K562 (cell line): ENCODE results near the gene DXO. TPM values are rescaled to one million over a fixed set of nuclear protein-coding genes. Genes with fewer than 3 reads are reported as not detected.

Source experiments
- ATF6 ChIP-seq: sonication (generic); formaldehyde crosslinking; IDR thresholded peaks from 2 replicates; pipeline ENCODE4 v1.4.0; 2020; ENCODE audit warnings: mild to moderate bottlenecking, missing genetic modification reagents
- CBFA2T3 ChIP-seq: fragments of 450-650 bp; IDR thresholded peaks from 2 replicates; pipeline ENCODE4 v1.6.1; 2017
- CTBP1 ChIP-seq: fragments of 450-650 bp; IDR thresholded peaks from 2 replicates; pipeline ENCODE4 v1.6.1; 2016; ENCODE audit warnings: borderline replicate concordance
- CTCF ChIP-seq, 3 experiments: IDR thresholded peaks in 2 of 3; conservative IDR thresholded peaks in 1 of 3; 2 replicates each; pipeline ENCODE4 v1.5.1; 2011 to 2012; ENCODE audit warnings: low read length in 3 of 3, mild to moderate bottlenecking in 3 of 3, control low read depth in 2 of 3, improper control_type of control experiment in 1 of 3, inconsistent platforms in 1 of 3, low read depth in 1 of 3, mixed read lengths in 1 of 3, moderate library complexity in 1 of 3; ENCODE audit not compliant: insufficient read depth in 2 of 3
- DNMT1 ChIP-seq: fragments of 450-650 bp; IDR thresholded peaks from 2 replicates; pipeline ENCODE4 v1.6.1; 2016; ENCODE audit warnings: antibody characterized with exemption, mild to moderate bottlenecking
- FOXJ2 ChIP-seq: fragments of 200-800 bp; sonication (Bioruptor generic); IDR thresholded peaks from 2 replicates; pipeline ENCODE4 v1.6.1; 2016; ENCODE audit warnings: missing genetic modification characterization, missing compliant biosample characterization
- HCFC1 ChIP-seq: IDR thresholded peaks from 2 replicates; pipeline ENCODE4 v1.6.1; 2012; ENCODE audit warnings: low read depth, low read length, improper control_type of control experiment
- HDAC1 ChIP-seq, 2 experiments: fragments of 450-650 bp; IDR thresholded peaks; 2 replicates each; pipeline ENCODE4 v1.6.1; 2016 to 2017; ENCODE audit warnings: inconsistent platforms in 1 of 2, mild to moderate bottlenecking in 1 of 2, moderate library complexity in 1 of 2
- HNRNPLL ChIP-seq: fragments of 200-400 bp; formaldehyde crosslinking; IDR thresholded peaks from 2 replicates; pipeline ENCODE4 v1.6.1; 2017; ENCODE audit warnings: low read length, low read depth, mild to moderate bottlenecking; ENCODE audit not compliant: poor library complexity, severe bottlenecking
- NR1H2 ChIP-seq: sonication (generic); formaldehyde crosslinking; IDR thresholded peaks from 2 replicates; pipeline ENCODE4 v1.4.0; 2020; ENCODE audit warnings: mild to moderate bottlenecking, missing genetic modification reagents
- PKNOX1 ChIP-seq: fragments of 450-650 bp; IDR thresholded peaks from 2 replicates; pipeline ENCODE4 v1.6.1; 2016
- POLR2AphosphoS5 ChIP-seq: IDR thresholded peaks from 2 replicates; pipeline ENCODE4 v1.6.1; 2011; ENCODE audit warnings: mild to moderate bottlenecking, low read depth, low read length, moderate library complexity; ENCODE audit not compliant: control insufficient read depth, insufficient read depth
- RUNX1 ChIP-seq: sonication (generic); IDR thresholded peaks from 2 replicates; pipeline ENCODE4 v1.6.1; 2016; ENCODE audit warnings: antibody characterized with exemption, low read depth
- SMC3 ChIP-seq: conservative IDR thresholded peaks from 2 replicates; pipeline ENCODE4 v1.6.1; 2011; ENCODE audit warnings: low read depth, low read length, improper control_type of control experiment; ENCODE audit not compliant: insufficient read depth
- TBP ChIP-seq: optimal IDR thresholded peaks from 2 replicates; pipeline ENCODE3; 2011; ENCODE audit warnings: low read depth, low read length, improper control_type of control experiment
- TFAP4 ChIP-seq: sonication (generic); formaldehyde crosslinking; IDR thresholded peaks from 2 replicates; pipeline ENCODE4 v1.8.0; 2022; ENCODE audit warnings: missing genetic modification reagents, mild to moderate bottlenecking, moderate library complexity, borderline replicate concordance
- TRIM25 ChIP-seq: fragments of 450-650 bp; IDR thresholded peaks from 2 replicates; pipeline ENCODE4 v1.7.0; 2016; ENCODE audit warnings: borderline replicate concordance
- ZC3H8 ChIP-seq: fragments of 450-650 bp; IDR thresholded peaks from 2 replicates; pipeline ENCODE4 v1.6.1; 2017
- ZNF12 ChIP-seq: sonication (generic); formaldehyde crosslinking; IDR thresholded peaks from 2 replicates; pipeline ENCODE4 v1.4.0; 2020; ENCODE audit warnings: mild to moderate bottlenecking, missing genetic modification reagents
- ZNF165 ChIP-seq: fragments of 250-450 bp; sonication (Bioruptor Pico); IDR thresholded peaks from 2 replicates; pipeline ENCODE4 v1.4.0; 2020; ENCODE audit warnings: borderline replicate concordance
- ZNF263 ChIP-seq: sonication (generic); formaldehyde crosslinking; IDR thresholded peaks from 2 replicates; pipeline ENCODE4 v1.8.0; 2022; ENCODE audit warnings: mild to moderate bottlenecking, missing genetic modification reagents, borderline replicate concordance
- ZNF57 ChIP-seq: fragments of 450-650 bp; formaldehyde crosslinking; IDR thresholded peaks from 2 replicates; pipeline ENCODE4 v1.4.0; 2020; ENCODE audit warnings: mild to moderate bottlenecking, moderate library complexity
- polyA plus RNA-seq, 8 experiments: library from polyadenylated mRNA; depleted of rRNA in 4 of 8; stranded (reverse) in 5 of 8; unstranded in 3 of 8; fragments of >200 nt; fragmentation: Nextera tagmentation in 2 of 8; fragmentation: Illumina TruSeq in 1 of 8; extraction: Ambion mirVana in 2 of 8; extraction: Trizol in 1 of 8; gene quantifications; 2 replicates each; pipeline versions ENCODE4 v1.2.1 to v1.2.3, GENCODE V29; 2011 to 2014; ENCODE audit warnings: inconsistent platforms in 1 of 8, missing spikeins in 1 of 8
- total RNA-seq, 7 experiments: library from RNA; depleted of rRNA in 6 of 7; stranded (reverse); fragments of >200 nt in 6 of 7; fragmentation: Illumina TruSeq in 2 of 7; extraction: Trizol in 2 of 7; gene quantifications; 2 replicates each; pipeline versions ENCODE4 v1.2.1 to v1.2.3, GENCODE V29; 2011 to 2021; ENCODE audit warnings: low replicate concordance in 1 of 7

DXO gene
- total and polyA plus RNA-seq, 9 of the 15 experiments (the other 6 are each of a cell fraction or from before 2014, with no cell fraction given): 6.4 to 35.1 (median 19.4) TPM

- TF ChIP-seq TRIM25: no peak
- 0 out of 2 replicates have a peak, but pooled peaks have one; percentile 43 for TF ChIP-seq RUNX1
- TF ChIP-seq CTCF (IDR thresholded peaks at IDR 0.05 in 2 of 3, conservative IDR thresholded peaks at IDR 0.05 in 1 of 3; ENCODE audit: insufficient read depth in 2 of 3, low read depth in 1 of 3, low read length in 3 of 3): peak; percentile 94 to 97 (median 94)
- TF ChIP-seq ZNF57 (CRISPR knock-in tag): no peak
- no peak for TF ChIP-seq TFAP4 (CRISPR knock-in tag)
- no peak for TF ChIP-seq ATF6 (CRISPR knock-in tag)
- TF ChIP-seq HNRNPLL: no peak
- no peak for TF ChIP-seq PKNOX1
- TF ChIP-seq ZNF165 (CRISPR knock-in tag): no peak
- TF ChIP-seq DNMT1: no peak
- TF ChIP-seq TBP: no peak
- TF ChIP-seq ZC3H8: no peak
- no peak for TF ChIP-seq ZNF12 (CRISPR knock-in tag)
- no peak for TF ChIP-seq HDAC1 (IDR thresholded peaks at IDR 0.05)
- 0 out of 2 replicates have a peak, but pooled peaks have one; percentile 13 for TF ChIP-seq CTBP1
- no peak for TF ChIP-seq CBFA2T3
- TF ChIP-seq FOXJ2: no peak
- TF ChIP-seq ZNF263 (CRISPR knock-in tag): no peak
- no peak for TF ChIP-seq NR1H2
- TF ChIP-seq HCFC1: 0 out of 2 replicates have a peak, but pooled peaks have one; percentile 37
- TF ChIP-seq SMC3: peak; percentile 68
- no peak for TF ChIP-seq POLR2AphosphoS5
Observed at GRCh38 chr6:31952140-31952805, 19.7 kb downstream of the DXO start (continued).
